OCI-LY7 (cell line): Measurements from ENCODE around the gene SUPT5H. TPM values are rescaled to one million over a fixed set of nuclear protein-coding genes. Genes with fewer than 3 reads are reported as not detected.

ENCODE experiments used
- BruUV-seq: library from RNA; stranded (reverse); fragments of 400-500 nt; replicated peaks from 2 replicates; lab custom pipeline; 2021; lab: Mats Ljungman, UMichigan
- CTCF ChIA-PET: fragments of 300-600 bp; sonication (Branson Sonifier 250); formaldehyde crosslinking; loops from one replicate; lab custom pipeline; 2022; ENCODE audit warnings: antibody characterized with exemption; ENCODE audit not compliant: unreplicated experiment; lab: Charles Lee
- POLR2A ChIA-PET: fragments of 300-600 bp; sonication (Branson Sonifier 250); formaldehyde crosslinking; loops from one replicate; lab custom pipeline; 2022; ENCODE audit warnings: antibody characterized with exemption; lab: Charles Lee
- DNase-seq: peaks from one replicate; pipeline ENCODE4 v3.0.0-alpha.2; 2015; ENCODE audit warnings: low spot score
- H2AFZ ChIP-seq: fragments of 200-600 bp; sonication (generic), shearing (Covaris generic); 2 replicates; pipeline ENCODE4 v1.6.1; 2014; ENCODE audit warnings: mild to moderate bottlenecking, antibody characterized with exemption, low read length, moderate library complexity
- H3K27ac ChIP-seq: fragments of 200-600 bp; sonication (generic); 2 replicates; pipeline ENCODE4 v1.5.1; 2014; ENCODE audit warnings: mixed run types, low read depth, mild to moderate bottlenecking, moderate library complexity, low read length, inconsistent platforms; ENCODE audit not compliant: poor library complexity, severe bottlenecking
- H3K36me3 ChIP-seq: fragments of 200-600 bp; sonication (generic); 2 replicates; pipeline ENCODE4 v1.6.1; 2014; ENCODE audit warnings: mild to moderate bottlenecking, antibody characterized with exemption, low read length, moderate library complexity, mixed read lengths; ENCODE audit not compliant: insufficient read depth
- H3K4me1 ChIP-seq: fragments of 200-600 bp; sonication (generic); 2 replicates; pipeline ENCODE4 v1.5.1; 2014; ENCODE audit warnings: mild to moderate bottlenecking, low read length; ENCODE audit not compliant: insufficient read depth, poor library complexity, severe bottlenecking
- H3K4me2 ChIP-seq: fragments of 200-600 bp; sonication (generic); 2 replicates; pipeline ENCODE4 v1.6.1; 2014; ENCODE audit warnings: mild to moderate bottlenecking, low read length
- H3K4me3 ChIP-seq: fragments of 200-600 bp; sonication (generic); 2 replicates; pipeline ENCODE4 v1.5.1; 2014; ENCODE audit warnings: mild to moderate bottlenecking, low read depth, low read length; ENCODE audit not compliant: poor library complexity, severe bottlenecking
- H3K79me2 ChIP-seq: fragments of 200-600 bp; sonication (generic); 2 replicates; pipeline ENCODE4 v1.6.1; 2016; ENCODE audit warnings: low read depth, mild to moderate bottlenecking, low read length, moderate library complexity, mixed read lengths; ENCODE audit not compliant: insufficient read depth
- H3K9me2 ChIP-seq: fragments of 200-600 bp; sonication (generic); 2 replicates; pipeline ENCODE4 v1.6.1; 2016; ENCODE audit warnings: mild to moderate bottlenecking, low read length, mixed read lengths; ENCODE audit not compliant: insufficient read depth
- H3K9me3 ChIP-seq: fragments of 200-600 bp; sonication (generic); 2 replicates; pipeline ENCODE4 v1.6.1; 2014; ENCODE audit warnings: mild to moderate bottlenecking, mixed run types, low read length, mixed read lengths
- H4K20me1 ChIP-seq: fragments of 200-600 bp; sonication (generic); 2 replicates; pipeline ENCODE4 v1.6.1; 2014; ENCODE audit warnings: mild to moderate bottlenecking, antibody characterized with exemption, low read length, moderate library complexity, mixed read lengths; ENCODE audit not compliant: insufficient read depth
- EZH2phosphoT487 ChIP-seq: fragments of 200-600 bp; sonication (generic); IDR thresholded peaks from 2 replicates; pipeline ENCODE4 v1.6.1; 2018; ENCODE audit warnings: low read depth, borderline replicate concordance, mild to moderate bottlenecking, mixed run types, antibody characterized with exemption, low read length, moderate library complexity, mixed read lengths
- intact Hi-C: fragments of 100-400 bp; cut with micrococcal nuclease; formaldehyde crosslinking; loops from one replicate; pipeline ENCODE4 v1.10.0; 2022; ENCODE audit not compliant: unreplicated experiment
- total RNA-seq, 2 experiments: library from RNA; depleted of rRNA in 1 of 2; stranded (reverse); fragments of >200 nt in 1 of 2; shearing (Covaris generic) in 1 of 2; gene quantifications; 2 replicates each; pipeline ENCODE4 v1.2.3, GENCODE V29; 2014 to 2022
- TF ChIP-seq, protein P1 (sequence below): fragments of 200-600 bp; sonication (generic); conservative IDR thresholded peaks from 2 replicates; pipeline ENCODE4 v1.5.1; 2014; ENCODE audit warnings: mild to moderate bottlenecking, antibody characterized with exemption, low read length, moderate library complexity, mixed read lengths

SUPT5H gene
- total RNA-seq, 2 experiments from 2014 or later, result 70.1 to 175 TPM

- ChIA-PET POLR2A (interaction anchor here (0.6 to 1.2 kb wide), 3 partner anchors 33 to 1783 kb away, joined by 3 to 9 read pairs (median 4); no protein-coding TSS in a partner anchor), CTCF (interaction anchor here (0.5 to 1.0 kb wide), 4 partner anchors 18 to 79 kb away, joined by 3 to 15 read pairs (median 8); partner anchors contain the start of gene DLL3)
- no peaks in the 10 kb centered on the region for H3K9me3 ChIP-seq
- H3K4me3 ChIP-seq, result peak within 1 kb of the TSS; percentile 91
- peak within 1 kb of the TSS; percentile 57 for H3K27ac ChIP-seq
- peak within 1 kb of the TSS; percentile 70; the same call in 1 of the 2 replicates for H2AFZ ChIP-seq
- peak; percentile 98 for DNase-seq
- H3K4me2 ChIP-seq, result peak within 1 kb of the TSS; percentile 98
- H3K9me2 ChIP-seq, result no peaks in the 10 kb centered on the region
- peaks cover 17% of the 10 kb centered on the region for H3K4me1 ChIP-seq
- H3K36me3 ChIP-seq, result peaks cover 47% of the 10 kb centered on the region
- intact Hi-C loops, result loop anchor here (1.0 kb wide), 1 partner anchor 35 kb away; the partner anchor contains the start of gene SUPT5H
- TSS peak; percentile 67 for BruUV-seq
- no peaks in the 10 kb centered on the region for H4K20me1 ChIP-seq
- H3K79me2 ChIP-seq, result peaks cover 21% of the 10 kb centered on the region
- TF ChIP-seq, protein P1, sequence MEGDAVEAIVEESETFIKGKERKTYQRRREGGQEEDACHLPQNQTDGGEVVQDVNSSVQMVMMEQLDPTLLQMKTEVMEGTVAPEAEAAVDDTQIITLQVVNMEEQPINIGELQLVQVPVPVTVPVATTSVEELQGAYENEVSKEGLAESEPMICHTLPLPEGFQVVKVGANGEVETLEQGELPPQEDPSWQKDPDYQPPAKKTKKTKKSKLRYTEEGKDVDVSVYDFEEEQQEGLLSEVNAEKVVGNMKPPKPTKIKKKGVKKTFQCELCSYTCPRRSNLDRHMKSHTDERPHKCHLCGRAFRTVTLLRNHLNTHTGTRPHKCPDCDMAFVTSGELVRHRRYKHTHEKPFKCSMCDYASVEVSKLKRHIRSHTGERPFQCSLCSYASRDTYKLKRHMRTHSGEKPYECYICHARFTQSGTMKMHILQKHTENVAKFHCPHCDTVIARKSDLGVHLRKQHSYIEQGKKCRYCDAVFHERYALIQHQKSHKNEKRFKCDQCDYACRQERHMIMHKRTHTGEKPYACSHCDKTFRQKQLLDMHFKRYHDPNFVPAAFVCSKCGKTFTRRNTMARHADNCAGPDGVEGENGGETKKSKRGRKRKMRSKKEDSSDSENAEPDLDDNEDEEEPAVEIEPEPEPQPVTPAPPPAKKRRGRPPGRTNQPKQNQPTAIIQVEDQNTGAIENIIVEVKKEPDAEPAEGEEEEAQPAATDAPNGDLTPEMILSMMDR, result no peak
- no peak for TF ChIP-seq EZH2phosphoT487
Observed at GRCh38 chr19:39480337-39481228, 35.2 kb downstream of the SUPT5H start, which contains the start of gene TIMM50. TSS of gene TIMM50 (plus strand) at chr19:39480838. CDS start at chr19:39480854, 16 bp downstream.

DNA sequence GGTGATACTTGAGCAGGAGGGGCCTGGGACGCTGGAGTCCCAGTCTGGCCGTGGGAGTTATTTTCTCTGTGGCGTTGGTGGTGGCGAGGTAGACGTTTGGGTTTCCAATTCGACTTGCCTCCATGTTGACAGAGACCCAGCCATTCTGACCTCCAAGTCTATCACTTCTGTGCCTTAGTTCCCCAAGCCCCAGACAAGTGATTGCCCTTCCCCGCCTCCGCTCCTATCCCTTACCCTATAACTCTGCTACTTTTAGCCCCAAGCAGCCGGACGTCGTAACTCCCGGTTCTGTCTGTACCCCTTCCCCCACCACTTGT lies 35.8 kb downstream of the SUPT5H start:
- Histone ChIP-seq H3K9me2 (no peaks in the 10 kb centered on the region), H3K4me1 (peaks cover 17% of the 10 kb centered on the region), H3K9me3 (no peaks in the 10 kb centered on the region), H3K27ac (peak overlapping the region; percentile 42), H3K4me3 (peak overlapping the region; percentile 91), H3K79me2 (peaks cover 21% of the 10 kb centered on the region), H3K4me2 (peak overlapping the region; percentile 98), H4K20me1 (no peaks in the 10 kb centered on the region), H2AFZ (no peak overlapping the region), H3K36me3 (peaks cover 47% of the 10 kb centered on the region)
- ChIA-PET CTCF (interaction anchor here (0.5 to 1.0 kb wide), 4 partner anchors 18 to 80 kb away, joined by 3 to 15 read pairs (median 8); partner anchors contain the start of gene DLL3), POLR2A (interaction anchor here (0.6 to 1.2 kb wide), 3 partner anchors 34 to 1782 kb away, joined by 3 to 9 read pairs (median 4); no protein-coding TSS in a partner anchor)
- TSS peak; percentile 54 for BruUV-seq
- no peak for TF ChIP-seq EZH2phosphoT487
- TF ChIP-seq, protein P1, result no peak
- peak; percentile 24 for DNase-seq
- intact Hi-C loops, result no loop called here
